Neuronal stem cell (in vitro differentiated cells): Measurements from ENCODE around the gene RAF1.
A peak's percentile ranks its signal among the peaks of the same experiment; 100 is the strongest.

Experiments used
- DNase-seq: peaks from one replicate; pipeline ENCODE4 v3.0.0-alpha.2; 2013; ENCODE audit warnings: low spot score
- H2AFZ ChIP-seq: one replicate; pipeline ENCODE4 v1.6.1; 2013; ENCODE audit warnings: mild to moderate bottlenecking, low read length, inconsistent platforms
- H2AK5ac ChIP-seq: 2 replicates; pipeline ENCODE4 v1.6.1; 2013; ENCODE audit warnings: low read depth, mild to moderate bottlenecking, inconsistent platforms, low read length, moderate library complexity, mixed read lengths
- H2BK120ac ChIP-seq: 2 replicates; pipeline ENCODE4 v1.6.1; 2013; ENCODE audit warnings: low read depth, mild to moderate bottlenecking, inconsistent platforms, low read length, moderate library complexity, mixed read lengths
- H2BK12ac ChIP-seq: one replicate; pipeline ENCODE4 v1.6.1; 2013; ENCODE audit warnings: low read length, inconsistent platforms
- H2BK15ac ChIP-seq: 2 replicates; pipeline ENCODE4 v1.6.1; 2013; ENCODE audit warnings: mild to moderate bottlenecking, low read length, inconsistent platforms, mixed read lengths
- H2BK5ac ChIP-seq: one replicate; pipeline ENCODE4 v1.6.1; 2013; ENCODE audit warnings: inconsistent platforms, mild to moderate bottlenecking, low read length, moderate library complexity
- H3K14ac ChIP-seq: one replicate; pipeline ENCODE4 v1.6.1; 2013; ENCODE audit warnings: low read length, inconsistent platforms
- H3K18ac ChIP-seq: 2 replicates; pipeline ENCODE4 v1.6.1; 2013; ENCODE audit warnings: low read length, inconsistent platforms
- H3K23ac ChIP-seq: 2 replicates; pipeline ENCODE4 v1.6.1; 2013; ENCODE audit warnings: low read depth, mild to moderate bottlenecking, mixed read lengths, low read length, inconsistent platforms; ENCODE audit not compliant: poor library complexity
- H3K27ac ChIP-seq: replicated peaks from 3 replicates; pipeline ENCODE4 v1.5.1; 2013; ENCODE audit warnings: low read length, inconsistent platforms
- H3K27me3 ChIP-seq, 3 experiments: 2 replicates each; pipeline ENCODE4 v1.6.1; 2013; ENCODE audit warnings: low read length in 3 of 3, mild to moderate bottlenecking in 2 of 3, inconsistent platforms in 1 of 3, low read depth in 1 of 3, mixed read lengths in 1 of 3, moderate library complexity in 1 of 3; ENCODE audit not compliant: control insufficient read depth in 3 of 3, insufficient read depth in 3 of 3
- H3K36me3 ChIP-seq, 2 donors: replicated peaks in 1 of 2; 2 replicates each; pipeline ENCODE4 v1.6.1; 2013; ENCODE audit warnings: low read length in 2 of 2; ENCODE audit not compliant: control insufficient read depth in 2 of 2, insufficient read depth in 2 of 2
- H3K4ac ChIP-seq: 2 replicates; pipeline ENCODE4 v1.6.1; 2013; ENCODE audit warnings: inconsistent platforms, mild to moderate bottlenecking, low read length, moderate library complexity
- H3K4me1 ChIP-seq, 2 donors: 1 replicate in 1 of 2; 2 replicates in 1 of 2; pipeline ENCODE4 v1.6.1; 2013; ENCODE audit warnings: low read length in 2 of 2, low read depth in 1 of 2; ENCODE audit not compliant: control insufficient read depth in 2 of 2, insufficient read depth in 1 of 2
- H3K4me2 ChIP-seq: one replicate; pipeline ENCODE4 v1.6.1; 2013; ENCODE audit warnings: mild to moderate bottlenecking, low read length, inconsistent platforms; ENCODE audit not compliant: insufficient read depth, poor library complexity, severe bottlenecking
- H3K4me3 ChIP-seq, 2 donors: 2 replicates each; pipeline ENCODE4 v1.5.1; 2013; ENCODE audit warnings: low read length in 2 of 2, mild to moderate bottlenecking in 2 of 2, inconsistent platforms in 1 of 2, moderate library complexity in 1 of 2
- H3K79me1 ChIP-seq: one replicate; pipeline ENCODE4 v1.6.1; 2013; ENCODE audit warnings: low read depth, mild to moderate bottlenecking, inconsistent platforms, low read length, moderate library complexity
- H3K9ac ChIP-seq: one replicate; pipeline ENCODE4 v1.6.1; 2013; ENCODE audit warnings: mild to moderate bottlenecking, low read depth, low read length, inconsistent platforms; ENCODE audit not compliant: poor library complexity
- H3K9me3 ChIP-seq, 2 donors: replicated peaks in 1 of 2; 2 replicates each; pipeline versions ENCODE3 to v1.6.1; 2013; ENCODE audit warnings: low read length in 2 of 2, mild to moderate bottlenecking in 2 of 2, inconsistent platforms in 1 of 2, low read depth in 1 of 2, mixed read lengths in 1 of 2, moderate library complexity in 1 of 2; ENCODE audit not compliant: control insufficient read depth in 2 of 2, insufficient read depth in 1 of 2
- H4K8ac ChIP-seq: one replicate; pipeline ENCODE4 v1.6.1; 2013; ENCODE audit warnings: low read depth, mild to moderate bottlenecking, inconsistent platforms, low read length, moderate library complexity
- H4K91ac ChIP-seq: one replicate; pipeline ENCODE4 v1.6.1; 2013; ENCODE audit warnings: low read length, low read depth, mild to moderate bottlenecking, inconsistent platforms; ENCODE audit not compliant: poor library complexity
- WGBS, 2 donors: extraction: QIAGEN DNeasy Blood & Tissue Kit; methylation state at CpG; one replicate each; pipeline ENCODE4 v1.1.7; 2013; ENCODE audit warnings: missing lambda C conversion rate in 2 of 2, mixed read lengths in 1 of 2; ENCODE audit not compliant: insufficient read length in 2 of 2, insufficient replicate concordance in 1 of 2; ENCODE audit errors: extremely low coverage in 2 of 2; 5-methylcytosine and 5-hydroxymethylcytosine counted together

The RAF1 gene

GRCh38 chr3:12686096-12686495 lies 22.2 kb upstream of the RAF1 start:
- no peak overlapping the region for H2BK5ac ChIP-seq
- DNase-seq: no peak
- no CpG with 5 or more reads among the region's 3 CpGs for WGBS, 2 donors
- H3K4ac ChIP-seq: no peak overlapping the region
- no peaks in the 10 kb centered on the region for H3K9me3 ChIP-seq
- H4K8ac ChIP-seq: no peak overlapping the region
- no peak overlapping the region for H4K91ac ChIP-seq
- no peak overlapping the region for H2AK5ac ChIP-seq
- no peaks in the 10 kb centered on the region for H3K36me3 ChIP-seq
- H2BK15ac ChIP-seq: no peak overlapping the region
- no peak overlapping the region for H3K18ac ChIP-seq
- no peaks in the 10 kb centered on the region for H3K27me3 ChIP-seq
- no peak overlapping the region for H3K4me3 ChIP-seq
- no peak overlapping the region for H3K4me2 ChIP-seq
- H2BK12ac ChIP-seq: no peak overlapping the region
- no peaks in the 10 kb centered on the region for H3K79me1 ChIP-seq
- no peaks in the 10 kb centered on the region for H3K4me1 ChIP-seq
- H2AFZ ChIP-seq: no peak overlapping the region
- H3K14ac ChIP-seq: no peak overlapping the region
- H3K27ac ChIP-seq: no peak overlapping the region
- H3K23ac ChIP-seq: no peak overlapping the region
- H2BK120ac ChIP-seq: no peak overlapping the region
- H3K9ac ChIP-seq: no peak overlapping the region

GRCh38 chr3:12681943-12682390 lies 18.1 kb upstream of the RAF1 start:
- Histone ChIP-seq H2BK5ac (no peak overlapping the region), H3K18ac (no peak overlapping the region), H3K4me3 (no peak overlapping the region), H2BK12ac (no peak overlapping the region), H3K4me1 (peaks cover 0 to 2% of the 10 kb centered on the region in 2 donors), H3K9me3 (no peaks in the 10 kb centered on the region), H3K4me2 (no peak overlapping the region), H3K4ac (no peak overlapping the region), H3K14ac (no peak overlapping the region), H3K23ac (no peak overlapping the region), H2BK15ac (no peak overlapping the region), H4K8ac (no peak overlapping the region), H3K36me3 (no peaks in the 10 kb centered on the region), H3K79me1 (no peaks in the 10 kb centered on the region), H3K27ac (no peak overlapping the region), H3K27me3 (no peaks in the 10 kb centered on the region), H4K91ac (no peak overlapping the region), H2BK120ac (no peak overlapping the region), H2AK5ac (no peak overlapping the region), H2AFZ (peak overlapping the region; percentile 5), H3K9ac (no peak overlapping the region)
- no peak for DNase-seq
- no CpG with 5 or more reads among the region's 1 CpG for WGBS, 2 donors

DNA sequence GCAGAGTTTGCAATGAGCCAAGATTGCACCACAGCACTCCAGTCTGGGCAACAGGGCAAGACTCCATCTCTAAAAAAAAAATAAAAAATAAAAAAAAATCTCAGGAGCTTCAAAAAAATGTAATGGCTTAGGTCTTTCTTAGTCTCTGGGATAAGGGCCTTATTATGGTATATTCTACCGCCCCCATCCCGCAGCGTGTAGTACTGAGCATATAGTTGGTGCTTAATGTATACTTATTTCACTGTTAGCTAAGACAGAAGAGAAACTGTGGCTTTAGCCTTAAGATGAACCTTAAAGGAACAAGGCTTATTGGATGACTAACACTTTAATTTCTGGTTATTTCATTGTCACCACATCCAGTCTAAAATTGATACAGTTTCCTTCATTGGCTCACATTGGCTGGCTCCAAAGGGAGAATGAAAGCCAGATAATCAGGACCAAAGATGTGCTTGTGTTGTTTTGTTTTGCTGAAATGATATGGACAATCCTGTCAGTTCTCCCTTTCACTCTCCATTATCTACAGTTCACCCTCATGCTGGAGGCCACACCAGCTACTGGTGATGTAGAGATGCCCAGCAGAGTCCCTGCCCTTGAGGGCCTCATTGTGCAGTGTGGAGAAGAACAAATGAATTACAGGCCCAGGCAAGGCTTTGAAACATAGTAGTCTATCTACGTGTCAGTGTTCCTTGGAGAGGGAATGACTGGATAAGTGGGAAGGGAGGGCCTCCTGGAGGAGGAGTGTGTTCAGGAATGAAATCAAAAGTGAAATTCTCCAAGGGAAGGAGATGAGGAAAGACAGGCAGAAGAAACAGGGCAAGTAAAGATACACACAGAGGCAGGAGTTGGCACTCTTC lies 17.4 kb upstream of the RAF1 start:
- Histone ChIP-seq H2AFZ (peak overlapping the region; percentile 5), H3K23ac (no peak overlapping the region), H3K4me3 (no peak overlapping the region), H3K4ac (no peak overlapping the region), H3K27me3 (no peaks in the 10 kb centered on the region), H3K27ac (no peak overlapping the region), H2BK5ac (no peak overlapping the region), H3K14ac (no peak overlapping the region), H3K36me3 (no peaks in the 10 kb centered on the region), H3K4me2 (no peak overlapping the region), H3K79me1 (no peaks in the 10 kb centered on the region), H3K4me1 (peaks cover 0 to 2% of the 10 kb centered on the region in 2 donors), H2BK12ac (no peak overlapping the region), H4K8ac (no peak overlapping the region), H2BK120ac (no peak overlapping the region), H3K9me3 (no peaks in the 10 kb centered on the region), H2AK5ac (no peak overlapping the region), H4K91ac (no peak overlapping the region), H2BK15ac (no peak overlapping the region), H3K18ac (no peak overlapping the region), H3K9ac (no peak overlapping the region)
- WGBS, 2 donors: no CpG with 5 or more reads among the region's 4 CpGs
- DNase-seq: no peak

- no peak overlapping the region for H2BK15ac ChIP-seq
- no peak overlapping the region for H3K4me3 ChIP-seq
- no peak overlapping the region for H4K8ac ChIP-seq
- H2BK12ac ChIP-seq: no peak overlapping the region
- no peak overlapping the region for H2AFZ ChIP-seq
- H3K79me1 ChIP-seq: no peaks in the 10 kb centered on the region
- H2BK5ac ChIP-seq: no peak overlapping the region
- H3K36me3 ChIP-seq: no peaks in the 10 kb centered on the region
- DNase-seq: no peak
- H3K27ac ChIP-seq: no peak overlapping the region
- H3K23ac ChIP-seq: no peak overlapping the region
- H3K4ac ChIP-seq: no peak overlapping the region
- no CpG with 5 or more reads among the region's 6 CpGs for WGBS, 2 donors
- H3K14ac ChIP-seq: no peak overlapping the region
- no peak overlapping the region for H2AK5ac ChIP-seq
- no peak overlapping the region for H2BK120ac ChIP-seq
- H4K91ac ChIP-seq: no peak overlapping the region
- no peaks in the 10 kb centered on the region for H3K27me3 ChIP-seq
- peaks cover 2 to 4% of the 10 kb centered on the region in 2 donors for H3K9me3 ChIP-seq
- peaks cover 0 to 2% of the 10 kb centered on the region in 2 donors for H3K4me1 ChIP-seq
- no peak overlapping the region for H3K4me2 ChIP-seq
- no peak overlapping the region for H3K18ac ChIP-seq
- H3K9ac ChIP-seq: no peak overlapping the region
These were observed 15.6 kb upstream of the RAF1 start for GRCh38 chr3:12679468-12679867.
